Neural cell (in vitro differentiated cells): ENCODE measurements around the gene ZDHHC11.
"Not testable (repeated sequence)": the region's sequence is repeated elsewhere in the genome, so short reads cannot be mapped to it uniquely, and the experiment has no call there.

ENCODE experiments used
- CTCF ChIP-seq: fragments of 450-650 bp; IDR thresholded peaks from 2 replicates; pipeline ENCODE4 v1.5.1; 2014; ENCODE audit warnings: antibody characterized with exemption, mild to moderate bottlenecking, moderate library complexity; ENCODE audit not compliant: poor library complexity, severe bottlenecking
- EP300 ChIP-seq: fragments of 450-650 bp; conservative IDR thresholded peaks from 2 replicates; pipeline ENCODE4 v1.6.1; 2014; ENCODE audit warnings: antibody characterized with exemption, mild to moderate bottlenecking, moderate library complexity; ENCODE audit not compliant: poor library complexity, severe bottlenecking
- EZH2 ChIP-seq: fragments of 200-600, 300-800 bp; shearing (Covaris generic), sonication (generic); IDR thresholded peaks from 2 replicates; pipeline ENCODE4 v1.6.1; 2014; ENCODE audit warnings: antibody characterized with exemption, low read length, borderline replicate concordance, mild to moderate bottlenecking; ENCODE audit not compliant: insufficient read depth, poor library complexity, severe bottlenecking
- POLR2AphosphoS5 ChIP-seq: IDR thresholded peaks from 2 replicates; pipeline ENCODE4 v1.6.1; 2012
- RAD21 ChIP-seq: fragments of 450-650 bp; conservative IDR thresholded peaks from 2 replicates; pipeline ENCODE4 v1.6.1; 2014; ENCODE audit warnings: antibody characterized with exemption, mild to moderate bottlenecking, moderate library complexity
- SMC3 ChIP-seq: fragments of 450-650 bp; conservative IDR thresholded peaks from 2 replicates; pipeline ENCODE4 v1.6.1; 2014; ENCODE audit warnings: antibody characterized with exemption, mild to moderate bottlenecking, moderate library complexity; ENCODE audit not compliant: poor library complexity
- TAF1 ChIP-seq: IDR thresholded peaks from 2 replicates; pipeline ENCODE4 v1.6.1; 2012; ENCODE audit warnings: low read depth

DNA sequence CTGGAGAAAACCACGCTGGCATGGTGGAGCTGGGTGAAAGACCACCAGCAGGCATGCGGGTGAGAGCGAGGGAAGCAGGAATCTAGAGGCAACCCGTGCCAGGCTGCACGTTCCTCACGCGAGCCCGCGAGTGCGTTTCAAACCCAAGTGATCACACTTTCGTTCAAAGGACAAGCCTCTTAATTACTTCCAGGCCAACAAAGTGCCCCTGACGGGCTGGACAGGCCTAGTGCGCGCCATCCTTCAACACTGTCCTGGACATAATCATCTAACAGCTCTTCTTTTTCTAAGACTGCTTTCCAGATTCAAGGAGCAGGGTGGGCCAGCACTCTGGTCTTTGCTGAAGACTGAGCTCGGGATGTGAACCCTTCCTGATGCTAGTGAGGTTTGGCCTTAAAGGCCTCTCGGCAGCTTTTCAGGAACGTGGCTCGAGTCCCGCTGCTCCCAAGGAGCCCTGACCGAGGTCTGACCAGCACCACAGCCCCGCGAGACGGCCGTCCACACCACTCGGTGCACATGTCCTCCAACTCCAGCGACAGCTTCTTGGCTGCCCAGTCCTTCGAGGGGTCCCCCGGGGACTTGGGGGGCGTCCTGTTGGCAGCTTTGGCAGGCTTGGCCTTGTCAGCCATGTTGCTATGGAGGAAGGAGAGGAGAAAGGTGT lies 81.2 kb downstream of the ZDHHC11 start:
- TF ChIP-seq POLR2AphosphoS5, EZH2, TAF1, CTCF, EP300, SMC3, RAD21: not testable (repeated sequence)
